Endothelial cell of umbilical vein (primary cell): ENCODE results near the gene HACE1. TPM values are rescaled to one million over a fixed set of nuclear protein-coding genes. Genes with fewer than 3 reads are reported as not detected.

Experiments
- BruUV-seq: library from RNA; stranded (reverse); fragments of 400-500 nt; replicated peaks from 2 replicates; lab custom pipeline; 2021; lab: Mats Ljungman, UMichigan
- CTCF ChIA-PET: fragments of 300-600, 350-600 bp; sonication (Branson Sonifier 250); formaldehyde crosslinking; loops from one replicate; lab custom pipeline; 2021; ENCODE audit warnings: antibody characterized with exemption, inconsistent platforms; lab: Charles Lee
- POLR2A ChIA-PET: fragments of 300-600, 350-600 bp; sonication (Branson Sonifier 250); formaldehyde crosslinking; loops from one replicate; lab custom pipeline; 2021; ENCODE audit warnings: antibody characterized with exemption, inconsistent platforms; lab: Charles Lee
- DNase-seq: peaks from one replicate; pipeline ENCODE4 v3.0.0-alpha.2; 2011; ENCODE audit warnings: low read depth, low spot score
- FAIRE-seq: peaks from 2 replicates; lab custom pipeline; 2011; peaks lifted over from hg19 to GRCh38; lab: Jason Lieb, UNC
- H2AFZ ChIP-seq: 2 replicates; pipeline ENCODE4 v1.6.0; 2012; ENCODE audit warnings: low read depth, low read length, control low read depth, inconsistent platforms
- H3K27ac ChIP-seq: 2 replicates; pipeline ENCODE4 v1.5.1; 2011; ENCODE audit warnings: low read depth, mild to moderate bottlenecking, control low read depth, low read length, moderate library complexity; ENCODE audit not compliant: insufficient read depth
- H3K27me3 ChIP-seq, 2 experiments: 2 replicates each; pipeline versions ENCODE4 v1.6.0 to v1.6.1; 2011; ENCODE audit warnings: low read length in 2 of 2, mixed read lengths in 1 of 2; ENCODE audit not compliant: control insufficient read depth in 2 of 2, insufficient read depth in 2 of 2
- H3K36me3 ChIP-seq, 2 experiments: 2 replicates in 1 of 2; 3 replicates in 1 of 2; pipeline ENCODE4 v1.5.1; 2011; ENCODE audit warnings: low read length in 2 of 2, mild to moderate bottlenecking in 1 of 2, moderate library complexity in 1 of 2; ENCODE audit not compliant: control insufficient read depth in 2 of 2, insufficient read depth in 2 of 2; ENCODE audit errors: extremely low read depth in 1 of 2
- H3K4me1 ChIP-seq: 3 replicates; pipeline ENCODE4 v1.5.1; 2011; ENCODE audit warnings: mild to moderate bottlenecking, low read length; ENCODE audit not compliant: control insufficient read depth, insufficient read depth; ENCODE audit errors: extremely low read depth
- H3K4me2 ChIP-seq: 2 replicates; pipeline ENCODE4 v1.6.1; 2011; ENCODE audit warnings: low read length, control low read depth, mixed read lengths; ENCODE audit not compliant: insufficient read depth
- H3K4me3 ChIP-seq, 3 experiments: fragments of 200-600 bp in 1 of 3; sonication (generic), shearing (Covaris generic) in 1 of 3; replicated peaks in 1 of 3; 2 replicates each; pipeline ENCODE4 v1.5.1; 2011 to 2016; ENCODE audit warnings: control low read depth in 3 of 3, low read length in 3 of 3, mild to moderate bottlenecking in 2 of 3, inconsistent platforms in 1 of 3, low read depth in 1 of 3, moderate library complexity in 1 of 3; ENCODE audit not compliant: insufficient read depth in 1 of 3
- H3K79me2 ChIP-seq: 2 replicates; pipeline ENCODE4 v1.6.0; 2012; ENCODE audit warnings: low read length, inconsistent platforms; ENCODE audit not compliant: control insufficient read depth, insufficient read depth
- H3K9ac ChIP-seq: replicated peaks from 2 replicates; pipeline ENCODE3; 2011; ENCODE audit warnings: low read length, control low read depth; ENCODE audit not compliant: insufficient read depth; ENCODE audit errors: extremely low read depth
- H3K9me1 ChIP-seq: replicated peaks from 3 replicates; pipeline ENCODE4 v1.6.0; 2011; ENCODE audit warnings: mild to moderate bottlenecking, low read length; ENCODE audit not compliant: control insufficient read depth, insufficient read depth; ENCODE audit errors: extremely low read depth
- H3K9me3 ChIP-seq: replicated peaks from 2 replicates; pipeline ENCODE4 v1.5.1; 2012; ENCODE audit warnings: low read length, inconsistent platforms; ENCODE audit not compliant: control insufficient read depth, insufficient read depth
- H4K20me1 ChIP-seq: replicated peaks from 2 replicates; pipeline ENCODE3; 2011; ENCODE audit warnings: mild to moderate bottlenecking, low read length; ENCODE audit not compliant: control insufficient read depth, insufficient read depth; ENCODE audit errors: extremely low read depth
- EZH2 ChIP-seq: IDR thresholded peaks from 2 replicates; pipeline ENCODE4 v1.6.1; 2012; ENCODE audit warnings: borderline replicate concordance, low read depth, mild to moderate bottlenecking, moderate library complexity, low read length, inconsistent platforms; ENCODE audit not compliant: severe bottlenecking
- FOS ChIP-seq: IDR thresholded peaks from 2 replicates; pipeline ENCODE4 v1.6.1; 2011; ENCODE audit warnings: mild to moderate bottlenecking, low read length, moderate library complexity, borderline replicate concordance; ENCODE audit not compliant: insufficient read depth
- GATA2 ChIP-seq: IDR thresholded peaks from 2 replicates; pipeline ENCODE4 v1.7.0; 2011; ENCODE audit warnings: low read depth, mild to moderate bottlenecking, moderate library complexity, mixed read lengths, low read length; ENCODE audit not compliant: insufficient read length, insufficient read depth
- JUN ChIP-seq: IDR thresholded peaks from 2 replicates; pipeline ENCODE4 v1.6.1; 2011; ENCODE audit warnings: borderline replicate concordance, low read depth; ENCODE audit not compliant: insufficient read length, insufficient read depth
- MYC ChIP-seq: IDR thresholded peaks from one replicate; pipeline ENCODE4 v1.6.1; 2011; ENCODE audit warnings: mild to moderate bottlenecking, low read depth, low read length
- POLR2A ChIP-seq: IDR thresholded peaks from 2 replicates; pipeline ENCODE4 v1.6.1; 2012; ENCODE audit warnings: low read depth, mild to moderate bottlenecking, control low read depth, low read length
- POLR2AphosphoS5 ChIP-seq: IDR thresholded peaks from 2 replicates; pipeline ENCODE4 v1.6.1; 2012; ENCODE audit warnings: low read depth, mild to moderate bottlenecking, control low read depth, low read length, moderate library complexity; ENCODE audit not compliant: insufficient read depth
- dilution Hi-C: fragments of 300-500 bp; cut with MboI; formaldehyde crosslinking; loops from one replicate; pipeline ENCODE4 v1.15.0; 2019; ENCODE audit warnings: low sequenced_read_pairs; ENCODE audit not compliant: extremely low pct_ligation_motif_present
- intact Hi-C: fragments of 100-400 bp; cut with micrococcal nuclease; formaldehyde crosslinking; loops from one replicate; pipeline ENCODE4 v1.10.0; 2022
- polyA plus RNA-seq, 4 experiments: library from polyadenylated mRNA; depleted of rRNA in 3 of 4; stranded (reverse) in 3 of 4; unstranded in 1 of 4; fragments of >200 nt; gene quantifications; 2 replicates each; pipeline versions ENCODE4 v1.2.1 to v1.2.3, GENCODE V29; 2011 to 2012; ENCODE audit warnings: missing spikeins in 1 of 4
- total RNA-seq: library from RNA; stranded (reverse); gene quantifications from 2 replicates; pipeline ENCODE4 v1.2.3, GENCODE V29; 2021
- TF ChIP-seq, protein P1 (sequence below): IDR thresholded peaks from 2 replicates; pipeline ENCODE4 v1.6.1; 2011; ENCODE audit not compliant: insufficient read depth, insufficient read length
- TF ChIP-seq, protein P2 (sequence below), 2 donors: IDR thresholded peaks; 1 replicate in 1 of 2; 2 replicates in 1 of 2; pipeline ENCODE4 v1.5.1; 2011; ENCODE audit warnings: low read length in 2 of 2, mild to moderate bottlenecking in 2 of 2, moderate library complexity in 2 of 2, control low read depth in 1 of 2, inconsistent platforms in 1 of 2, low read depth in 1 of 2; ENCODE audit not compliant: insufficient read depth in 1 of 2; ENCODE audit errors: extremely low read depth in 1 of 2

Gene HACE1
- total and polyA plus RNA-seq, 2 donors (not counting 3 experiments of a cell fraction or from before 2014, with no cell fraction given) = 4.9 to 14.8 TPM

DNA sequence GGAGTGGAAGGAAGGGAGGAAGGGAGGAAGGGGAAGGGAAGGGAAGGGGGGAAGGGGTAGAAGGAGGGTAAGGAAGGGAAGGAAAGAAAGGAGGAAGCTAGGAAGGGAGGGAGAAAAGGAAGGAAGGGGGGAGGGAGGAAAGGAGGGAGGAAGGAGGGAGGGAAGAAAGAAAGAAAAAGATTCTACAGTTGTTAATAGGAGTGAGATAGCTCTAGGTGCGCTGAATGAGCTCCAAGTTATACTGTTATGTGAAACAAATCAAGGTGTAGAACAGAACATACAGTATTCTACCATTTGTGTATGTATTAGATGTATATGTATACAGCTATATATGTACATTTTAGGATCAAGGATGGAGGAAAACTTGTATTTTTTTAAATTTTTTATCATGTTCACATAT, 167.7 kb downstream of the HACE1 start:
- Histone ChIP-seq H3K4me2 (no peak overlapping the region), H3K27ac (no peak overlapping the region), H3K9me3 (no peaks in the 10 kb centered on the region), H3K27me3 (no peaks in the 10 kb centered on the region), H3K9ac (no peak overlapping the region), H3K9me1 (no peaks in the 10 kb centered on the region), H3K79me2 (no peaks in the 10 kb centered on the region), H3K4me3 (no peak overlapping the region), H3K36me3 (no peaks in the 10 kb centered on the region), H4K20me1 (no peaks in the 10 kb centered on the region), H3K4me1 (no peaks in the 10 kb centered on the region), H2AFZ (no peak overlapping the region)
- TF ChIP-seq, protein P1, sequence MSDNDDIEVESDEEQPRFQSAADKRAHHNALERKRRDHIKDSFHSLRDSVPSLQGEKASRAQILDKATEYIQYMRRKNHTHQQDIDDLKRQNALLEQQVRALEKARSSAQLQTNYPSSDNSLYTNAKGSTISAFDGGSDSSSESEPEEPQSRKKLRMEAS = no peak
- TF ChIP-seq POLR2A = no peak
- no peak for TF ChIP-seq POLR2AphosphoS5
- no peak for TF ChIP-seq GATA2
- TF ChIP-seq FOS = no peak
- TF ChIP-seq, protein P2, sequence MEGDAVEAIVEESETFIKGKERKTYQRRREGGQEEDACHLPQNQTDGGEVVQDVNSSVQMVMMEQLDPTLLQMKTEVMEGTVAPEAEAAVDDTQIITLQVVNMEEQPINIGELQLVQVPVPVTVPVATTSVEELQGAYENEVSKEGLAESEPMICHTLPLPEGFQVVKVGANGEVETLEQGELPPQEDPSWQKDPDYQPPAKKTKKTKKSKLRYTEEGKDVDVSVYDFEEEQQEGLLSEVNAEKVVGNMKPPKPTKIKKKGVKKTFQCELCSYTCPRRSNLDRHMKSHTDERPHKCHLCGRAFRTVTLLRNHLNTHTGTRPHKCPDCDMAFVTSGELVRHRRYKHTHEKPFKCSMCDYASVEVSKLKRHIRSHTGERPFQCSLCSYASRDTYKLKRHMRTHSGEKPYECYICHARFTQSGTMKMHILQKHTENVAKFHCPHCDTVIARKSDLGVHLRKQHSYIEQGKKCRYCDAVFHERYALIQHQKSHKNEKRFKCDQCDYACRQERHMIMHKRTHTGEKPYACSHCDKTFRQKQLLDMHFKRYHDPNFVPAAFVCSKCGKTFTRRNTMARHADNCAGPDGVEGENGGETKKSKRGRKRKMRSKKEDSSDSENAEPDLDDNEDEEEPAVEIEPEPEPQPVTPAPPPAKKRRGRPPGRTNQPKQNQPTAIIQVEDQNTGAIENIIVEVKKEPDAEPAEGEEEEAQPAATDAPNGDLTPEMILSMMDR (IDR thresholded peaks at IDR 0.05; ENCODE audit: extremely low read depth in 1 of 2, insufficient read depth in 1 of 2, low read depth in 1 of 2, low read length in 2 of 2) = no peak
- TF ChIP-seq JUN = no peak
- no peak for TF ChIP-seq MYC
- TF ChIP-seq EZH2 = no peak
- no TSS peak for BruUV-seq
- FAIRE-seq = no peak
- dilution Hi-C loops = no loop called here
- intact Hi-C loops = no loop called here
- CTCF ChIA-PET = interaction anchor here (1.0 kb wide), 2 partner anchors 10 to 81 kb away, joined by 3 read pairs; no protein-coding TSS in a partner anchor
- no peak for DNase-seq
- POLR2A ChIA-PET = no interaction called here
